Adrenal gland (tissue), 12 donors: ENCODE data around the gene SMDT1. TPM values are rescaled to one million over a fixed set of nuclear protein-coding genes. Genes with fewer than 3 reads are reported as not detected.

Experiments
- DNase-seq, 7 donors: peaks; one replicate each; pipeline ENCODE4 v3.0.0-alpha.2; 2019 to 2020
- H3K27ac ChIP-seq, 5 donors: fragments of 200-600 bp; sonication (generic) in 4 of 5; 1 replicate in 3 of 5; 2 replicates in 2 of 5; pipeline versions ENCODE4 v1.5.1 to v1.8.0; 2016 to 2020; ENCODE audit warnings: mild to moderate bottlenecking in 1 of 5
- H3K27me3 ChIP-seq: fragments of 200-600 bp; 2 replicates; pipeline ENCODE4 v1.8.0; 2021
- H3K36me3 ChIP-seq, 2 donors: fragments of 200-600 bp; replicated peaks in 1 of 2; 1 replicate in 1 of 2; 2 replicates in 1 of 2; pipeline versions ENCODE4 v1.5.1 to v1.8.0; 2018 to 2022
- H3K4me1 ChIP-seq, 2 donors: fragments of 200-600 bp; replicated peaks in 1 of 2; 1 replicate in 1 of 2; 2 replicates in 1 of 2; pipeline versions ENCODE4 v1.5.1 to v1.8.0; 2018 to 2021
- H3K4me3 ChIP-seq, 4 donors: fragments of 200-600 bp; sonication (generic) in 3 of 4; one replicate each; pipeline ENCODE4 v1.5.1; 2016 to 2018
- H3K9me3 ChIP-seq, 3 donors: fragments of 200-600 bp; sonication (generic) in 1 of 3; replicated peaks in 1 of 3; 1 replicate in 2 of 3; 2 replicates in 1 of 3; pipeline versions ENCODE4 v1.5.1 to v1.8.0; 2016 to 2021
- POLR2A ChIP-seq, 2 donors: fragments of 450-650 bp; IDR thresholded peaks; one replicate each; pipeline ENCODE4 v1.6.1; 2017; ENCODE audit warnings: antibody characterized with exemption in 2 of 2, mild to moderate bottlenecking in 2 of 2, moderate library complexity in 1 of 2
- WGBS, 4 donors: extraction: QIAGEN DNeasy Blood & Tissue Kit in 2 of 4; methylation state at CpG; one replicate each; pipeline versions ENCODE4 v1.1.5 to v1.1.7; 2013 to 2017; 5-methylcytosine and 5-hydroxymethylcytosine counted together
- intact Hi-C, 2 donors: fragments of 100-400 bp; cut with DNase I; formaldehyde crosslinking; loops; one replicate each; pipeline versions ENCODE4 v1.14.1 to v1.15.0; 2022 to 2023
- polyA plus RNA-seq, 3 donors: library from polyadenylated mRNA; stranded (reverse); fragments of 200-250 nt in 2 of 3; fragments of 350-450 nt in 1 of 3; fragmentation: Illumina TruSeq in 1 of 3; extraction: RNeasy Lipid Tissue Mini Kit (QIAGEN cat#74804) in 1 of 3; gene quantifications; one replicate each; pipeline ENCODE4 v1.2.3, GENCODE V29; 2013 to 2014
- total RNA-seq, 9 donors: library from RNA; depleted of rRNA in 4 of 9; stranded (reverse); fragments of >200 nt in 4 of 9; fragments of 120-200 nt in 1 of 9; fragmentation: NEBNext Ultra II Directional in 1 of 9; extraction: Animal tissue kit (Norgen Biotek cat#: 25700) in 1 of 9; gene quantifications; one replicate each; pipeline versions ENCODE4 v1.1.0 to v1.2.4, GENCODE V29; 2013 to 2023
- TF ChIP-seq, protein P1 (sequence below), 6 experiments: fragments of 450-650 bp in 4 of 6; fragments of 200-600 bp in 2 of 6; sonication (generic) in 1 of 6; IDR thresholded peaks; 1 replicate in 5 of 6; 2 replicates in 1 of 6; pipeline versions ENCODE4 v1.5.1 to v1.8.0; 2016 to 2021; ENCODE audit warnings: antibody characterized with exemption in 6 of 6, mild to moderate bottlenecking in 2 of 6, moderate library complexity in 1 of 6
- donor health status: healthy with polysubstance abuse.
- donor health status: Bipolar disorder and iron deficiency.
- donor health status: DM: yes; HTN: yes; CAD: no.
- donor health status: DM: no; HTN: no; CAD: no.
- donor health status: DM: no; HTN: no; CAD: no.
- donor health status: DM: yes; HTN: yes; CAD: no.

The SMDT1 gene
- total and polyA plus RNA-seq, 12 donors, result 4.3 to 151 (median 62.5) TPM

DNA sequence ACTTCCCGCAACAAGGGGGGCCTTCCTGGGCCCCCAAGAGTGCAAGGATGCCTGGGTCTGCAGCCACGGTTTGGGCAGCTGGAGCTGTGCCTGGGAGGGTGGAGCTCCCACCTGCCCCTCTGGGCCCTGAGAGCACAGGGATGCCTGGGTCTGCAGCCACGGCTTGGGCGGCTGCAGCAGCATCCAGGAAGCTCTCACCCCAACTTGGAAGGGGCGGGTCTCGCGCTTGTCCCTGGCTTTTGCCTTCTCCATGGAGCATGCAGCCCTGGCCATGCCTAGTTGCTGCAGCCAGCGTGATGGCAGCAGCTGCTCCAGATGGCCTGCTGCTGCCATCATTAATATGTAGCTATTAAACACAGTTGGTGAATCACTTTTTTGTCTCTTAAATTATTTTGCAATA lies 44.2 kb upstream of the SMDT1 start:
- H3K4me1 ChIP-seq, result no peaks in the 10 kb centered on the region
- intact Hi-C loops, result loop anchor here in 1 of 2 donors (10.0 kb wide), 1 partner anchor 120 kb away; no protein-coding TSS in a partner anchor
- no peak for DNase-seq
- WGBS, 4 donors, result 69 to 92% (median 75%) methylated on average over 3 to 8 of the region's 8 CpGs
- H3K27me3 ChIP-seq, result no peaks in the 10 kb centered on the region
- H3K9me3 ChIP-seq, result no peaks in the 10 kb centered on the region
- H3K27ac ChIP-seq, result no peak overlapping the region
- no peak overlapping the region for H3K4me3 ChIP-seq
- TF ChIP-seq POLR2A (IDR thresholded peaks at IDR 0.05), result no peak
- TF ChIP-seq, protein P1, sequence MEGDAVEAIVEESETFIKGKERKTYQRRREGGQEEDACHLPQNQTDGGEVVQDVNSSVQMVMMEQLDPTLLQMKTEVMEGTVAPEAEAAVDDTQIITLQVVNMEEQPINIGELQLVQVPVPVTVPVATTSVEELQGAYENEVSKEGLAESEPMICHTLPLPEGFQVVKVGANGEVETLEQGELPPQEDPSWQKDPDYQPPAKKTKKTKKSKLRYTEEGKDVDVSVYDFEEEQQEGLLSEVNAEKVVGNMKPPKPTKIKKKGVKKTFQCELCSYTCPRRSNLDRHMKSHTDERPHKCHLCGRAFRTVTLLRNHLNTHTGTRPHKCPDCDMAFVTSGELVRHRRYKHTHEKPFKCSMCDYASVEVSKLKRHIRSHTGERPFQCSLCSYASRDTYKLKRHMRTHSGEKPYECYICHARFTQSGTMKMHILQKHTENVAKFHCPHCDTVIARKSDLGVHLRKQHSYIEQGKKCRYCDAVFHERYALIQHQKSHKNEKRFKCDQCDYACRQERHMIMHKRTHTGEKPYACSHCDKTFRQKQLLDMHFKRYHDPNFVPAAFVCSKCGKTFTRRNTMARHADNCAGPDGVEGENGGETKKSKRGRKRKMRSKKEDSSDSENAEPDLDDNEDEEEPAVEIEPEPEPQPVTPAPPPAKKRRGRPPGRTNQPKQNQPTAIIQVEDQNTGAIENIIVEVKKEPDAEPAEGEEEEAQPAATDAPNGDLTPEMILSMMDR (IDR thresholded peaks at IDR 0.05), result no peak
- H3K36me3 ChIP-seq, result no peaks in the 10 kb centered on the region

DNA sequence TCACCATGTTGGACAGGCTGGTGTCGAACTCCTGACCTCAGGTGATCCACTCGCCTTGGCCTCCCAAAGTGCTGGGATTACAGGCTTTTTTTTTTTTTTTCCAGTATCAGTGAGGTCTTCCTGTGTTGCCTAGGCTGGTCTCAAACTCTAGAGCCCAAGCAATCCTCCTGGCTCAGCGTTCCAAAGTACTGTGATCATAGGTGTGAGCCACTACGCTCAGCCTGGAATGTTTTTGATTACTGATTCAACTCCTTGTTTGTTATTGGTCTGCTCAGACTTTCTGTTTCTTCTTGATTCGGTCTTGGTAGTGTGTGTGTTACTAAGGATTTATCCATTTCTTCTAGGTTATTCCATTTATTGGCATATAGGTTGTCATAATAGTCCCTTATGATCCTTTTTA lies 40.2 kb upstream of the SMDT1 start:
- no peaks in the 10 kb centered on the region for H3K36me3 ChIP-seq
- no peak overlapping the region for H3K4me3 ChIP-seq
- no peaks in the 10 kb centered on the region for H3K27me3 ChIP-seq
- WGBS, 4 donors, result 93 to 99% (median 96%) methylated on average over 5 of the region's 5 CpGs
- DNase-seq, result no peak
- no peak overlapping the region for H3K27ac ChIP-seq
- intact Hi-C loops, result loop anchor here in 1 of 2 donors (10.0 kb wide), 1 partner anchor 116 kb away; no protein-coding TSS in a partner anchor
- TF ChIP-seq, protein P1 (IDR thresholded peaks at IDR 0.05), result no peak
- no peak for TF ChIP-seq POLR2A (IDR thresholded peaks at IDR 0.05)
- peaks cover 0 to 4% (median 0%) of the 10 kb centered on the region in 3 donors for H3K9me3 ChIP-seq
- no peaks in the 10 kb centered on the region for H3K4me1 ChIP-seq

DNA sequence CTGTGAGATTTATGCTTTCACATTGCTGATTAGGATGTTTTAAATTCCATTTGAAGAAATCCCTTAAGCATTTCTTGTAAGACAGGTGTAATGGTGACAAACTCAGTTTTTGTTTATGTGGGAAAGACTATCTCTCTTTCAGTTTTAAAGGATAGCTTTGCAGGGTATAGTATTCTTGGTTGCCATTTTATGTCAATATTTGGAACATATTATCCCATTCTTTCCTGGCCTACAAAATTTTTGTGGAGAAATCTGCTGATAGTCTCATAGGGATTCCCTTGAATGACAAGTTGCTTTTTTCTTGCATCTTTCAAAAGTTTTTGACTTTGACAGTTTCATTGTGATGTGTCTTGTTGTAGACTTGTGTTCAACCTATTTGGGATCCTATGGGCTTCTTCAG lies 37.7 kb upstream of the SMDT1 start:
- DNase-seq, result no peak
- Histone ChIP-seq H3K9me3 (peaks cover 0 to 4% (median 0%) of the 10 kb centered on the region in 3 donors), H3K27me3 (no peaks in the 10 kb centered on the region), H3K4me1 (no peaks in the 10 kb centered on the region), H3K36me3 (no peaks in the 10 kb centered on the region), H3K4me3 (no peak overlapping the region), H3K27ac (no peak overlapping the region)
- intact Hi-C loops, result no loop called here
- TF ChIP-seq POLR2A (IDR thresholded peaks at IDR 0.05), result no peak
- TF ChIP-seq, protein P1 (IDR thresholded peaks at IDR 0.05), result no peak

DNA sequence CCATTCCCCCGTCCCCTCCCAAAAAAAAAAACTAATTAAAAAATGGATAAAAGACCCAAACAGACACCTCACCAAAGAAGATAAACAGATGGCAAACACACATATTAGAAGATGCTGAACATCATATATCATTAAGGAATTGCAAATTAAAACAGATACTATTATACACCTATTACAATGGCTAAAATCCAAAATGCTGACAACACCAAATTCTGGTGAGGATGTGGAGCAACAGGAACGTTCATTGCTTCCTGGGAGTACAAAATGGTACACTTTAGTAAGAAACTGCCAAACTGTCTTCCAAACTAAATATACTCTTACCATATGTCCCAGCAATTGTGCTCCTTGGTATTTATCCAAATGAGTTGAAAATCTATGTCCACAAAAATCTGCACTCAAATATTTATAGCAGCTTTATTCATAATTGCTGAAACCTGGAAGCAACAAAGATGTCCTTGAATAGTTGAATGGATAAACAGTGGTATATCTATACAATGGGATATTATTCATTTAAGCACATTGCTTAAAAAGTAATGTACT lies 28.8 kb upstream of the SMDT1 start:
- intact Hi-C loops, result no loop called here
- no peaks in the 10 kb centered on the region for H3K27me3 ChIP-seq
- no peaks in the 10 kb centered on the region for H3K9me3 ChIP-seq
- TF ChIP-seq POLR2A (IDR thresholded peaks at IDR 0.05), result no peak
- TF ChIP-seq, protein P1 (IDR thresholded peaks at IDR 0.05), result no peak
- H3K4me3 ChIP-seq, result no peak overlapping the region
- H3K4me1 ChIP-seq, result no peaks in the 10 kb centered on the region
- no peak for DNase-seq
- 66 to 80% (median 74%) methylated on average over 2 of the region's 2 CpGs for WGBS, 4 donors
- no peak overlapping the region for H3K27ac ChIP-seq
- H3K36me3 ChIP-seq, result no peaks in the 10 kb centered on the region
